ENCODE results near the gene RNF5. TPM values are rescaled to one million over a fixed set of nuclear protein-coding genes. Genes with fewer than 3 reads are reported as not detected.

The RNF5 gene
- total and polyA plus RNA-seq, 9 of the 15 experiments (the other 6 are each of a cell fraction or from before 2014, with no cell fraction given), result 62.2 to 245 (median 129) TPM

DNA sequence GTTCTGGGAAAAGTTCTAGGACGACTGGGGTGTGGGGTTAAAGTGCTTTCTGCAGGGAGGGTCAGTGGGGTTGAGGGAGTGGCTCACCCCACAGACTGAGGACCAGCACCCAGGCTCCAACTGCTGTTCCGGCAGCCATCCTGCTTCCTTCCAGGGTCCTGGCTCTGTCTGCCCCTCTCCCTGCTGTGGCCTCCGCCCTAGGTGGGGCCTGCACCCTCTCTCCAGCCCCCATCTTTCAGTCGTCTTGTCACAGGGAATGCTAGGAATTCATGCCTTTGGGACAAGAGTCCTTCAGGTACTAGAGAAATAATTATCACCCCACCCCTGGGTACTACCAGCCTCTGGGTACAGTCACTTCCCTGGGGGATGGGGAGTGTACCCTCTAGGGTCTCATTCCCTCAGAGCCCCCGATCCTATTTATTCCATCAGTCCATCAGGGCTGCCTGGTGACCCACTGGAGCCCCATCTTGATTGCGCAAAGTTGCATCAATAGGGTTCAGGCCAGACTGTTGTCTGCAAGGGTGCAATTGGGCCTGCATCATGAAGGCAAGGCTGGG, 6.0 kb downstream of the RNF5 start, which contains the start of gene AGER (continued):
- TF ChIP-seq STAT6 (CRISPR knock-in tag; IDR thresholded peaks at IDR 0.05) (no peak), SMAD3 (CRISPR knock-in tag; conservative IDR thresholded peaks at IDR 0.05) (0 out of 2 replicates have a peak, but pooled peaks have one; percentile 32), ELF1 (tag; IDR thresholded peaks at IDR 0.05) (no peak), POLR2H (tag; IDR thresholded peaks at IDR 0.05; ENCODE audit: low read depth) (peak; percentile 30; the same call in 1 of the 2 replicates), ZNF583 (CRISPR knock-in tag; IDR thresholded peaks at IDR 0.05) (peak; percentile 73), KLF6 (CRISPR knock-in tag; IDR thresholded peaks at IDR 0.05; ENCODE audit: borderline replicate concordance) (peak; percentile 47; the same call in 1 of the 2 replicates), ZNF41 (CRISPR knock-in tag; conservative IDR thresholded peaks at IDR 0.05) (0 out of 2 replicates have a peak, but pooled peaks have one; percentile 44), CEBPZ (IDR thresholded peaks at IDR 0.05; ENCODE audit: borderline replicate concordance, low read depth, low read length) (no peak), ZNF174 (CRISPR knock-in tag; IDR thresholded peaks at IDR 0.05) (no peak)

Data from K562 (cell line).